Activated CD4-positive, alpha-beta T cell treated with anti-CD3 and anti-CD28 coated beads, Interleukin-2, Interleukin-4, amounts not matched to agents 100 ng/mL and 50 ng/mL, durations not matched to agents 16 hours and 8 hours (primary cell): ENCODE results near the gene CEP290.
"Not testable (repeated sequence)": the region's sequence is repeated elsewhere in the genome, so short reads cannot be mapped to it uniquely, and the experiment has no call there.

ENCODE experiments used
- DNase-seq: peaks from one replicate; pipeline ENCODE4 v3.0.0-alpha.2; 2020; ENCODE audit warnings: low spot score

CEP290 gene

GRCh38 chr12:88141425-88141773 is 489 bp downstream of the CEP290 start:
- DNase-seq: no peak

- not testable (repeated sequence) for DNase-seq
These were observed 2.2 kb downstream of the CEP290 start for GRCh38 chr12:88139711-88140110.

- DNase-seq: not testable (repeated sequence)
These were observed 8.7 kb downstream of the CEP290 start for GRCh38 chr12:88133181-88133580.

GRCh38 chr12:88132392-88132791 is 9.5 kb downstream of the CEP290 start:
- no peak for DNase-seq

GRCh38 chr12:88127855-88128254 is 14.0 kb downstream of the CEP290 start:
- no peak for DNase-seq

GRCh38 chr12:88127099-88127498 is 14.8 kb downstream of the CEP290 start:
- no peak for DNase-seq

- no peak for DNase-seq
These were observed 19.2 kb downstream of the CEP290 start for GRCh38 chr12:88122666-88123065.

- no peak for DNase-seq
These were observed 28.0 kb downstream of the CEP290 start for GRCh38 chr12:88113871-88114270.

GRCh38 chr12:88111074-88111652 is 30.7 kb downstream of the CEP290 start:
- DNase-seq: peak; percentile 9

GRCh38 chr12:88108021-88108420 is 33.9 kb downstream of the CEP290 start:
- DNase-seq: no peak

- no peak for DNase-seq
These were observed 48.3 kb downstream of the CEP290 start for GRCh38 chr12:88093573-88093972.

- no peak for DNase-seq
These were observed 49.1 kb downstream of the CEP290 start for GRCh38 chr12:88092771-88093170.

GRCh38 chr12:88084210-88084609 is 57.7 kb downstream of the CEP290 start:
- no peak for DNase-seq

GRCh38 chr12:88083634-88084033 is 58.3 kb downstream of the CEP290 start:
- DNase-seq: no peak

- no peak for DNase-seq
These were observed 60.6 kb downstream of the CEP290 start for GRCh38 chr12:88081247-88081646.

- DNase-seq: no peak
These were observed 74.6 kb downstream of the CEP290 start for GRCh38 chr12:88067301-88067700.

GRCh38 chr12:88063375-88063774 is 78.5 kb downstream of the CEP290 start:
- no peak for DNase-seq

- DNase-seq: no peak
These were observed 79.4 kb downstream of the CEP290 start for GRCh38 chr12:88062474-88062873.

- no peak for DNase-seq
These were observed 83.2 kb downstream of the CEP290 start for GRCh38 chr12:88058719-88059077.

- DNase-seq: no peak
These were observed 83.7 kb downstream of the CEP290 start for GRCh38 chr12:88057994-88058718.

- no peak for DNase-seq
These were observed 85.3 kb downstream of the CEP290 start for GRCh38 chr12:88056571-88056970.

GRCh38 chr12:88052686-88053085 is 89.2 kb downstream of the CEP290 start:
- DNase-seq: peak; percentile 15

- DNase-seq: no peak
These were observed 97.9 kb downstream of the CEP290 start for GRCh38 chr12:88044035-88044434.

GRCh38 chr12:88037770-88038169 is 104.1 kb downstream of the CEP290 start:
- no peak for DNase-seq
